ENCODE results near the gene MTRR.

GRCh38 chr5:7872517-7873130, 3.7 kb downstream of the MTRR start:
- TF ChIP-seq CTCF (IDR thresholded peaks at IDR 0.05; ENCODE audit: poor library complexity) (no peak), EZH2 (IDR thresholded peaks at IDR 0.05; ENCODE audit: borderline replicate concordance) (no peak)

All from hepatocyte (in vitro differentiated cells).